Hematopoietic multipotent progenitor cell (in vitro differentiated cells): Measurements from ENCODE around the gene DLL4. TPM values are rescaled to one million over a fixed set of nuclear protein-coding genes. Genes with fewer than 3 reads are reported as not detected.

Experiments
- DNase-seq, 3 donors: peaks; one replicate each; pipeline ENCODE4 v3.0.0-alpha.2; 2011 to 2015; ENCODE audit warnings: low read depth in 2 of 3, low spot score in 2 of 3
- total RNA-seq: library from RNA; depleted of rRNA; stranded (reverse); fragments of >200 nt; gene quantifications from one replicate; pipeline ENCODE4 v1.2.3, GENCODE V29; 2012

DLL4 gene
- total RNA-seq = under 0.01 TPM

- peak in 1 of 3 donors; percentile 45 for DNase-seq
Measured at GRCh38 chr15:40928821-40929659, at the start of gene DLL4. Gene DLL4 (plus strand): TSS chr15:40929340. CDS start chr15:40929669, 329 bp downstream.

DNA sequence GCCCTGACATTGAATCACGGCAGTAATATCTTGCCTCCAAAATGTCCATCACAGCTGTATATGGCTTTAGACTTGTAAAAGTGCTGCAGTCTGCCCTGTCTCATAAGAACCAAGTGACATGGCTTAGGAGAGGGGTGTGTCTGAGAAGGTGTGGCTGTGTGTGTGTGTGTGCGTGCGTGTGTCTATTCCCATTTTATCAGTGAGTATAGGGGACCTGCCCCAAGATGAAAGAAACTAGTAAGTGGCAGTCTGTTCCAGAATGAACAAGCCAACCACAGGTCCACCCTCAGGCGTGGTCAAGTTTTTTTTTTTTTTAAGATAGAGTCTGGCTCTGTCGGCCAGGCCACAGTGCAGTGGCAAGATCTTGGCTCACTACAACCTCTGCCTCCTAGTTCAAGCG lies 49.5 kb upstream of the DLL4 start:
- DNase-seq = no peak

- no peak for DNase-seq
Measured at GRCh38 chr15:40881351-40881750, 47.8 kb upstream of the DLL4 start.

- DNase-seq = no peak
Measured at GRCh38 chr15:40886586-40886985, 42.6 kb upstream of the DLL4 start.

DNA sequence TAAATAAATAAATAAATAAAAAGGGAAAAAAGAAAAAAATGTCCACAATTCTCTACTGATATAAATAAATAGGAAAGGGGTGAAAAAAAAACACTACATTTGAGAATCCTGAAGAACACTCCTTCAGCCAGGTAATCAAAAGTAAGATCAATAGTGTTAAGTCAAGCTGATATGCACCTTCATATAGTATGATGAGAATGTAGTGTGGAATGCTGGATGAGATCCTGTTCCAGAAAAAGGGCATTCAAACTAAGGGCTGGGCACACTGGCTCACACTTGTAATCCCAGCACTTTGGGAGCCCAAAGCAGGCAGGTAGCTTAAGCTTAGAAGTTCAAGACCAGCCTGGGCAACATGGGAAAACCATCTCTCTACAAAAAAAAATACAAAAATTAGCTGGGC lies 40.0 kb upstream of the DLL4 start:
- no peak for DNase-seq

DNA sequence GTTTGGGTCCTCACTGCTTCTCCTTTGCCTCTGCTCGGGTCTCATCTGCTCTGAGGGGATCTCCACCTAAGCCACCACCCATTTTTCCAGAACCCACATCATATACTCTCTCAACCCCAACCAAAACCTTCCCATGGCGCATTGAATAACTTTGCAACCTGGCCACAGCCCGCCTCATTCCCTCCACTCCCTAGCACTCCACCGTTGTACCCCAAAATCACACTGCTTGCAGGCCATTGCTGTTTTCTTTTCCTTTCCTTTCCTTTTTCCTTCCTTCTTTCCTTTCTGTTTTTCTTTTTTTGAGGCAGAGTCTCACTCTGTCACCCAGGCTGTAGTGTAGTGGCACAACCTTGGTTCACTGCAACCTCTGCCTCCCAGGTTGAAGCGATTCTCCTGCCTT lies 38.0 kb upstream of the DLL4 start:
- DNase-seq = no peak

GRCh38 chr15:40891810-40892446 lies 37.2 kb upstream of the DLL4 start:
- DNase-seq = peak in 1 of 3 donors; percentile 66

DNA sequence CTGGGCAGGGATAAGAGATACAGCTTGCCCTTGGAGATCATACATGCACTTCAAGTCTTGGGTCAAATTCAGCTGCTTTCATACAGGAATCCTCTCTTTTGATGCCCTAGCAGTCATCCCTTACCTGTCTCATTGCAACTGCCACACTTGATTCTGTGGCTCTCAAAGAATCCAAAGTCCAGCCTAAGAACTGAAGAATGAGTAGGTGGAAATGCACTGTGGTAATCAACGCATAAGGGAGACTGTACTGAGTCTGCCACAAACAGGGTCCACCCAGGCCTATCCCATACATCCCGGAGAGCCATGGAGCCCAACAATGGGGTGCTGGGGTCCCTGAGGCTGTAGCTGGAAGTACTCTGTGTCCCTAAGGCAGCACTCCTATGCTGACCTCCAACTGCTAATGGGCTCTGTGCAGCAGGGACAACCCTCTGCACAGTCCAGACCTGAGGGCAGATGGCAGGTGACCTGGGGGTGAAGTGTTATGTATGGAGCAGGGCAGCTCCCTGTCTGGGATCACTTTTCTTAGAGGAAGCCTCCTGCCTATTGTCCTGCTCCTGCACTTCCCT lies 36.6 kb upstream of the DLL4 start:
- no peak for DNase-seq

DNA sequence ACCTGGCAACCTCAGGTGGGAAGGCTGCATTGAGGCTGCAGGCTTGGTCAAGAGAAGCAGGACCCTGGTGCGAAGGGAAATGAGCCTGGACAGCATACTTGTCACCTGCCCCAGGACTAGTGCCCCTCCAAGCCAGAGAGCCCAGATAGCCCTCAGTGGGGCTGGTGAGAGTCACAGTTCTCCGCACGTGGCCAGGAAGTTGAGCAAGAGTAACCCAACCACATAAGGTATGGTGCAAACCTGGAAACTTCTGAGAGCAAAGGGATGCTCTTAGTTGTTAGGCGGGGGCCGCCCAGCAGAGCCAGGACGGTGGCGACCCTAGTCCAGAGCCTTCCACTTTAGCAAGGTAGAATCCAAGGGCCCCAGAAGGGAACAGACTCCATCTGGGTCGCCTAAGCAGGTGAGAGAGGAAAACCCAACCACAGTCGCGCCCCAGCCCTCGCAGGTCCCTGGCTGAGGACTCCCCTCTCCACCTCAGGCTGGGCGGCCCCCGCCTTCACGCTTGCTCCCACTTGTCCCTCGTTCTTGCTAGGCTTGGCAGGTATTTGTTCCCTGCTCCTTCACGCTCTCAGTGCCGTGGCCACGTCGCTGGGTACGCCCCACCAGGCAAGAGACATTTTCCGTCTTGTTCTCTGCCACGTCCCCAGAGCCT lies 36.0 kb upstream of the DLL4 start:
- no peak for DNase-seq

DNA sequence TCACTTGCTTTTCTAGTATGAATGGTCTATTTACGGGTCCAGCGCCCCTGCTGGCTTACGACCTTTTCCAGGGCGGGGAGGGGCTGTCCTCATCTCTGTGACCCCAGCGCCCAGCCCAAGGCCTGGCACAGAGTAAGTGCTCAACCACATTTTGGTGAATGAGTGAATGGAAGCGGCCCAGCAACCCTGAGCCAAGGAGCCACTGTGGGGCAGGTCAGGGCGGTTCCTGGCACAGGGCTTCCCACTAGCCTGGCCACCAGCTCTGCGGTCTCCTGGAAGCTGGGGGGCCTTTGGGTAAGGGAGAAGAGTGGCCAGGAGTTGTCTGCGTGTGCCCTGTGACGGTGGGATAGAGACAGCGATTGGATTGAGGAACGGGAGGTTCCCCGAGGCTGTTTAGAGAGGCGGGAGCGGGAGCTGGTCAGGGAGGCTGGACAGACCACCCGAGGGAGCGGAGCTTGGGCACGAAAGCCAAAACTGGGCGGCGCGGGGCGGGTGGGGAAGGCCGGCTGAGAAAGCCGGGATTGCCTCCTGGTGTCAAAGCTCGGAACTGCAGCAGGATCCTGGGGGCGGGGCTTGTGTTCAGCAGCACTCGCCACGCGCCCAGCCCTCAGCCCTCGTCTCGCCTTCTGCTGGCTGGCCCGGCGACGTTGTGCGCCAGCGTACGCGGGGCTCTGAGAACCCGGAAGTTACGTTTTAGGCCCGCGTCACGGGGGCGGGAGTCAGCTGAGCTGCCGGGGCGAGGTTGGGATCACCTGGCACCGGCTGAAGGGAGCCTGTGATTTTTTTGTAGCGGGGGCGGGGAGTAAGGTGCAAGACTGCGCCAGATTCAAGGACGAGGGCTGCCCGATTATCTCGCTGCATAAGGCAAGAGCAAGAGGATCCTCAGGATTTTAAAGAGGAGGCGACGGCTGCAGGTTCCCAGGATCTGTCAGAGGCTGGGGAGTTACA lies 35.1 kb upstream of the DLL4 start, which contains the start of gene VPS18:
VPS18 (plus strand) TSS at position 718 of the 948 bp plus-strand sequence. CDS start 319 bp downstream, outside the sequence.
- peak; percentile 95 to 97 (median 97) for DNase-seq

- peak in 2 of 3 donors; percentile 78 to 90 for DNase-seq
Measured at GRCh38 chr15:40894681-40895448, 34.3 kb upstream of the DLL4 start.

DNA sequence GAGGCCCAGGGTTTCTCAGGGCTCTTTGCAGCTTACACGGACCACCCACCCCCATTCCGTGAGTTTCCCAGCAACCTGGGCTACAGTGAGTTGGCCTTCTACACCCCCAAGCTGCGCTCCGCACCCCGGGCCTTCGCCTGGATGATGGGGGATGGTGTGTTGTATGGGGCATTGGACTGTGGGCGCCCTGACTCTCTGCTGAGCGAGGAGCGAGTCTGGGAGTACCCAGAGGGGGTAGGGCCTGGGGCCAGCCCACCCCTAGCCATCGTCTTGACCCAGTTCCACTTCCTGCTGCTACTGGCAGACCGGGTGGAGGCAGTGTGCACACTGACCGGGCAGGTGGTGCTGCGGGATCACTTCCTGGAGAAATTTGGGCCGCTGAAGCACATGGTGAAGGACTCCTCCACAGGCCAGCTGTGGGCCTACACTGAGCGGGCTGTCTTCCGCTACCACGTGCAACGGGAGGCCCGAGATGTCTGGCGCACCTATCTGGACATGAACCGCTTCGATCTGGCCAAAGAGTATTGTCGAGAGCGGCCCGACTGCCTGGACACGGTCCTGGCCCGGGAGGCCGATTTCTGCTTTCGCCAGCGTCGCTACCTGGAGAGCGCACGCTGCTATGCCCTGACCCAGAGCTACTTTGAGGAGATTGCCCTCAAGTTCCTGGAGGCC lies 29.5 kb upstream of the DLL4 start:
- DNase-seq = no peak

DNA sequence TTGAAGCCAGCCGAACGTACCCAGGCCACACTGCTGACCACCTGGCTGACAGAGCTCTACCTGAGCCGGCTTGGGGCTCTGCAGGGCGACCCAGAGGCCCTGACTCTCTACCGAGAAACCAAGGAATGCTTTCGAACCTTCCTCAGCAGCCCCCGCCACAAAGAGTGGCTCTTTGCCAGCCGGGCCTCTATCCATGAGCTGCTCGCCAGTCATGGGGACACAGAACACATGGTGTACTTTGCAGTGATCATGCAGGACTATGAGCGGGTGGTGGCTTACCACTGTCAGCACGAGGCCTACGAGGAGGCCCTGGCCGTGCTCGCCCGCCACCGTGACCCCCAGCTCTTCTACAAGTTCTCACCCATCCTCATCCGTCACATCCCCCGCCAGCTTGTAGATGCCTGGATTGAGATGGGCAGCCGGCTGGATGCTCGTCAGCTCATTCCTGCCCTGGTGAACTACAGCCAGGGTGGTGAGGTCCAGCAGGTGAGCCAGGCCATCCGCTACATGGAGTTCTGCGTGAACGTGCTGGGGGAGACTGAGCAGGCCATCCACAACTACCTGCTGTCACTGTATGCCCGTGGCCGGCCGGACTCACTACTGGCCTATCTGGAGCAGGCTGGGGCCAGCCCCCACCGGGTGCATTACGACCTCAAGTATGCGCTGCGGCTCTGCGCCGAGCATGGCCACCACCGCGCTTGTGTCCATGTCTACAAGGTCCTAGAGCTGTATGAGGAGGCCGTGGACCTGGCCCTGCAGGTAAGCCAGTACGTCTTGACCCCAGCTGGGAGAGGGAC lies 28.7 kb upstream of the DLL4 start:
- no peak for DNase-seq

GRCh38 chr15:40901053-40901443 lies 28.1 kb upstream of the DLL4 start:
- no peak for DNase-seq

- peak in 1 of 3 donors; percentile 64 for DNase-seq
Measured at GRCh38 chr15:40902605-40903561, 26.3 kb upstream of the DLL4 start.

DNA sequence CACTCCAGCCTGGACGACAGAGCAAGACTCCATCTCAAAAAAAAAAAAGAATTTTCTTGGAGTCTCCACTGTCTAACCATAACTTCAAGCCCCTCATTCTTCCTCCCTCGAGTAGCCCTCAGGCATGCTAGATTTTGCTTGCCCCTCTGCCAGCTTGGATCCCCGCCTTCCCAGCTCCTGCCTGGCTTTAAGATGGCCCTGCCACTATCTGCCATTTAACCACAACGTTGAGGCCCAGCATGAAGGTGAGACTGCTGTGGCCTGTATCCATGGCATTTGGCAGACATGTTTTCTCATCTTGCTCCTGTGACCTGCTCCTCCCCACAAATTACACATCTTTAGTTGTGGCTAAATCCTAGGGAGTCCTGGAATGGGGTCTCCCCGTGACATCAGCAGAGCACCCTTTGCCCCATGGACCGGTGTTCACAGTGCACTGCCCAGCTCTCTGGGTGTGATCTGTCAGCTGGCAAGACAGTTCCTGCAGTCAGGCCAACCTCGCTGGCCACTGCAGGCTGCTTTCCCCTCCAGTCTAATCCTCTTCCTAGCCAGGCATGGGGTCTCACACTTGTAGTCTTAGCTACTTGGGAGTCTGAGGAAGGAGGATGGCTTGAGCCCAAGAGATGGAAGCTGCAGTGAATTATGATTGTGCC lies 24.5 kb upstream of the DLL4 start:
- DNase-seq = no peak
